IPS-18c (cell line): Measurements from ENCODE around the gene FRMD3.

Source experiments
- H3K4me3 ChIP-seq: 2 replicates; pipeline ENCODE4 v1.7.0; 2013; ENCODE audit warnings: low read depth, mild to moderate bottlenecking, low read length, moderate library complexity; ENCODE audit not compliant: insufficient read depth
- H3K9me3 ChIP-seq: one replicate; pipeline ENCODE4 v1.6.1; 2013; ENCODE audit warnings: mild to moderate bottlenecking, low read length, moderate library complexity; ENCODE audit not compliant: control insufficient read depth, insufficient read depth

The FRMD3 gene

GRCh38 chr9:83220730-83221129 is 317.5 kb downstream of the FRMD3 start:
- Histone ChIP-seq H3K9me3 (peaks cover 8% of the 10 kb centered on the region), H3K4me3 (no peak overlapping the region)

DNA sequence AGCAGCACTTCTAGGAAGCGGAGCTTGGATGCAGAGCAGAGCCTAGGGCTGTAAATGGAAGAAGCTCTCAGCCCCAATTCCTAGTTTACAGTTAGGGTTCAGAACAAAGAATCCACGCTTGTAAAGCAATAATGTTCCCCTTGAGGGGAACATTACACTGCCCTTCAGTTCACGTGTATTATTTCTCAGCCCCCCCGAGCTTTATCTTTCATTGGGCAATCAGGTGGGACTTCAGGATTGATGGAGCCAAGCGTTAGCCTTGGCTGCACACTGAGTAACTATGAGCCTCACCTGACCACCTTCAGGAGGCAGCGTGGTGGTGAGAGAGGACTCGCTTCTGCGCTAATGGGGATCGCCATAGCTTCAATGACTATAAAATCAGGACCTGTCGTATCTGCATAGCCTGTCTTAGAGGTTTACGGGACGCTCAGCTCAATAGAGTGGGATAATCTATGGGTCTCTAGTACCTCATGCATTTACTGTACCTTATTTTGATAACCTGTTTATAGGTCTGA is 318.2 kb downstream of the FRMD3 start:
- Histone ChIP-seq H3K9me3 (peaks cover 8% of the 10 kb centered on the region), H3K4me3 (peak overlapping the region; percentile 51)

DNA sequence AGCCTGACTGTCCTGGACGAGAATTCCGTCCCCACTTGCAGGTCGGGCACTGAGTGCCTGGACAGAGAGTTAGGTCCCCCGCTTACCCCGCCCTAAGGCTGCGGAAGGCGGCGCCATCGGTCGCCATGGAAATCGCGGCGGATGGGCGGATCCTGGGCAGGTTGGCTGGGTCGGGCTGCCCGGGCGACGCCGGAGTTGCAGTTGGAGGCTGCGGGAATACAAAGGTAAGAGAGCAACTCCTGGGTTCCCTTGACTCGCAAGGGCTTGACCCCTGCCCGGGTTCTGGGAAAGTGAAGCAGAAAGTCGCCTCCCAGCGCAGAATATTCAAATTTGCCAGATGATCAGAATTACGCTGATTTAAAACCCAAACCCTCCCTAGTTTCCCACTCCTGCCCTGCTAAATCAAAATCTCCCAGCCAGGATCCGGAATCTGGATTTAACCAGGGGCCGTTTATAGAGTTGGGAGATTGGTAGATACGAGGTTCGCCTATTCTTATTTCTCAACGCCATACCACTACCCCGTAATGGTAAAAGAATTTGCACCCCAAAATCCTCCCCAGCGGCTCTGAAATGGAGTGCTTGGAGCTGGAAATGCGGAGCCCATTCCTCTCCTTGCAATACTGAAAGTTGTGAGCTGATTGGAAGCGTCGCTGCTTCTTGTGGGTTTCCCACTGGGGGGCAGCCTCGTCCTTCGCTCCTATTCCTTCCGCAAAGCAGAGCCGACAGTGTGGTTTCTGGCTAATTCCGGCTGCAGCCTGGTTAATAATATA is 318.9 kb downstream of the FRMD3 start:
- Histone ChIP-seq H3K9me3 (peaks cover 8% of the 10 kb centered on the region), H3K4me3 (peak overlapping the region; percentile 51)

DNA sequence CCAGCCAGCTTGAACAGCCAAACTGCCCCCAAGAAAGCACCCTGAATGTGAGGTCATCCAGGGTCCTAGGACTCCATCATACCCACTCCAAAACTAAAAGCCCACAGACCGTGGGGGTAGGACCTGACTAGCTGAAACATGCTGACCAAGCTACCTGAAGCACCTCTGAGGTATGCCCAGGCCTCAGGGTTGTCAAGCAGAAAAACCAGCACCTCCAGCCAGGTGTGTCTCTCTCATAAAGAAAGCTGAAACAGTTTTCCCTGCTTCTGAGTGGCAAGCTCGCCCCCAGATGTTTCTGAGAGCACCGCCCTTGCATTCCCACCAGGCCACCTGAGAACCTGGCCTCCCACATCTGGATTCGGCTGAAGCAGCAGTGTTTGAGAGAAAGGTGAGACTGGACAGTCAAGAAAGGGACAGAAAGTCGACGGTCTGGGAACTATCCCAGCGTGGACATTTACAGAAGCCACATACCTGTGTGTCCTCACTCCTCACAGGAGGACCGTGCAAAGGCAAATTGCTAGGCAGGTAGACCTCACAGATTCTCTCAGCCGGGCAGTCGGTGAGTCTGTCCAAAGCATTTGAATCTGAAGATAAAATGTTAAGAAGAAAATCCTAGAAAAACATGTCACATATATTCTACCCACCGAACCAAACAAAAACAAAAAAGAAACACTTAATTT is 319.6 kb downstream of the FRMD3 start:
- Histone ChIP-seq H3K9me3 (peaks cover 8% of the 10 kb centered on the region), H3K4me3 (no peak overlapping the region; the same call in 1 of the 2 replicates)

- Histone ChIP-seq H3K9me3 (no peaks in the 10 kb centered on the region), H3K4me3 (no peak overlapping the region)
These were observed 328.9 kb downstream of the FRMD3 start for GRCh38 chr9:83209188-83209731.

GRCh38 chr9:83208065-83208850 is 329.9 kb downstream of the FRMD3 start:
- Histone ChIP-seq H3K9me3 (peaks cover 3% of the 10 kb centered on the region), H3K4me3 (no peak overlapping the region)

GRCh38 chr9:83204047-83204446 is 334.2 kb downstream of the FRMD3 start:
- peaks cover 3% of the 10 kb centered on the region for H3K9me3 ChIP-seq
- H3K4me3 ChIP-seq, result no peak overlapping the region

DNA sequence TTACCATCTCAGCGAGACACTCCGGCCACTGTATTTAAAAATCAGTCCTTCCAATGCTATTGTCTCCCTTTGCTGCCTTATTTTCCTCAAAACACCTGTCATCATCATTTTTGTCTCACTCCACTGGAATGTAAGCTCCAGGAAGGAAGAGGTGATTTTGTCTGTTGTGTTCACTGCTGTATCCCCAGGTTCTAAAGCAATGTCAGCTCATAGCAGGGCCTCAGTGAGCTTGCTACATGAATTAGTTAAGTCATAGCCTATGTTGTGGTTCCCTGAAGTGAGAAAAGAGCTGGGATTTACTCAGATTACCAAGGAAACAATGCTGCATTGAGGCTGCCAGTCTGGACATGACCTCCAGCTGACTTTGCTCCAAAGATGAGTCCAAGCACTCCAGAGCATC is 337.7 kb downstream of the FRMD3 start:
- peaks cover 3% of the 10 kb centered on the region for H3K9me3 ChIP-seq
- H3K4me3 ChIP-seq, result no peak overlapping the region

DNA sequence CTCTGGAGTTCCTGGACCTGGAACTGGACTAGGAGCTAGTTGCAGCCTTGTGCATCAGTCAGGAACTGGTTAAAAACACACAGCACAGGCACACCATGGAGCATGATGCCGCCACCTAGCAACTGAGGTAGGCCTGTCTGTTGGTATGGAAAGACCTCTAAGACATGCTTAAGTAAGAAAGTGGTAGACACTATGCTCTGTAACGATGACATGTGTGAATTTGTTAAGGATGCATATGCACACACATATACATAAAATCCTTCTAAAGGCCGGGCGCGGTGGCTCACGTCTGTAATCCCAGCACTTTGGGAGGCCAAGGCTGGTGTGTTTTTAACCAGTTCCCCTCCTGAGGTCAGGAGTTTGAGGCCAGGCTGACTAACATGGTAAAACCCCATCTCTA is 338.4 kb downstream of the FRMD3 start:
- H3K4me3 ChIP-seq, result no peak overlapping the region

GRCh38 chr9:83199240-83199639 is 339.0 kb downstream of the FRMD3 start:
- peaks cover 3% of the 10 kb centered on the region for H3K9me3 ChIP-seq
- H3K4me3 ChIP-seq, result no peak overlapping the region

More for the DNA sequence above, 338.4 kb downstream of the FRMD3 start:
- peaks cover 3% of the 10 kb centered on the region for H3K9me3 ChIP-seq

- no peaks in the 10 kb centered on the region for H3K9me3 ChIP-seq
- no peak overlapping the region for H3K4me3 ChIP-seq
These were observed 339.8 kb downstream of the FRMD3 start for GRCh38 chr9:83198371-83198770.

- H3K9me3 ChIP-seq, result no peaks in the 10 kb centered on the region
These were observed 340.6 kb downstream of the FRMD3 start for GRCh38 chr9:83197591-83197990.

GRCh38 chr9:83196946-83197345 is 341.3 kb downstream of the FRMD3 start:
- Histone ChIP-seq H3K4me3 (no peak overlapping the region), H3K9me3 (no peaks in the 10 kb centered on the region)

More at GRCh38 chr9:83197591-83197990, 340.6 kb downstream of the FRMD3 start:
- H3K4me3 ChIP-seq, result no peak overlapping the region
